ENCODE data around the gene TMX4. TPM values are rescaled to one million over a fixed set of nuclear protein-coding genes. Genes with fewer than 3 reads are reported as not detected.
"Not testable (repeated sequence)": the region's sequence is repeated elsewhere in the genome, so short reads cannot be mapped to it uniquely, and the experiment has no call there.

TMX4 gene
- total RNA-seq, 1 donor from 2014 or later = 28.7 TPM

DNA sequence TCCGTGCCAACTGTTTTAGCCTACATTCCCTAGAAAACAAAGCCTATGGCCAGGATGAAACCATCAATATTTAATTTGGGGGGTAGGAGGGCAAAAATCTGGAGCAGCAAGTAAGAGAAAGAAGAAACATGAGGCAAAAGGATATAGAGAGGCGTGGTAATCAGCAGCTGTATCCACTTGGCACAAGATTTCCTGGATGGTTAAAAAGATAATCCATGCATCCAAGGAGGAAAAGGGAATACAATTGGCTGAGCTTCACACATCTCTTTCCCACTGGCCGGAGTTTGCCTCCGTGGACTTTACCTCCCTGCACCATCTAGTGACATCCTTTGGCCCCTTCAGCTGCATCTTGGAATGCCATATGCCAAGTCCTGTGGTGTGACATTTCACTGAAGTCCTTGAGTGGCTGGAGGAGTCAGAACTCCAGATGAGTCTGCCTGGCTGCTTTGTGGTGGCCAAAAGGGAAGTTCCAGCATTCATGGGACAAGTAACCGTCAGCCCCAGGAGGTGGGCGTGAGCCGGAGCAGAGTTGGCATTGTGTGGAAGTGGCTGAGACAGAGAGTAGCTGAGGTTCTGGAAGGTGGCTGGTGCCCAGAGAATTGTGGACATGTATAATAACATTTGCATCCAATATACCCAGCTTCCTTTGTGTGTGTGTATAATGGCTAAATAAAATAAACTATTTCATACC lies 13.7 kb upstream of the TMX4 start:
- no peaks in the 10 kb centered on the region for H3K36me3 Mint-ChIP-seq
- no peak for TF ChIP-seq CTCF (IDR thresholded peaks at IDR 0.05; ENCODE audit: unreplicated experiment)
- peaks cover 15% of the 10 kb centered on the region for H3K27me3 Mint-ChIP-seq (ENCODE audit: low read depth)
- no peak overlapping the region for H3K27ac Mint-ChIP-seq
- no peak for DNase-seq (ENCODE audit: low spot score in 2 of 2, unreplicated experiment in 2 of 2)
- H3K4me3 Mint-ChIP-seq = no peak overlapping the region
- H3K9me3 Mint-ChIP-seq = no peaks in the 10 kb centered on the region
- no peaks in the 10 kb centered on the region for H3K4me1 Mint-ChIP-seq

DNA sequence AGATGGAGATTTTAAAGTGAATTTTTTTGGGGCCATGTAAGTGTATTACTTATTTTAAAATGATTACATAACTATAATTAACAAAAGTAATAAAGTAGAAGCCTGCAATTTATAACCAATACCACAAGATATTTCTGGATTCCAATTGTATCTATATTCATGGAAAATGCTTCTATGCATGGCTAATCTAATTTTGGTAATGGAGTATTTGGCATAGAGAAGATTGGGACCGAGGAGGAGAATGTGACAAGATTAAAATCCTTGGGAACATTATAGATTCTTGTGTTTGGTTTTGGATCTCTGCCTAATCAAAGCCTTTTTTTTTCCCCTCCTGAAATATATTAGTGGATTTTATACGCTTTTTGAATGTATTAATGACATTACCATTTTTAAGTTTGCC lies 12.9 kb upstream of the TMX4 start:
- Mint-ChIP-seq H3K27me3 (ENCODE audit: low read depth) (peaks cover 15% of the 10 kb centered on the region), H3K4me1 (no peaks in the 10 kb centered on the region), H3K36me3 (no peaks in the 10 kb centered on the region), H3K9me3 (no peaks in the 10 kb centered on the region), H3K27ac (no peak overlapping the region), H3K4me3 (no peak overlapping the region)
- no peak for TF ChIP-seq CTCF (IDR thresholded peaks at IDR 0.05; ENCODE audit: unreplicated experiment)
- DNase-seq (ENCODE audit: low spot score in 2 of 2, unreplicated experiment in 2 of 2) = no peak

DNA sequence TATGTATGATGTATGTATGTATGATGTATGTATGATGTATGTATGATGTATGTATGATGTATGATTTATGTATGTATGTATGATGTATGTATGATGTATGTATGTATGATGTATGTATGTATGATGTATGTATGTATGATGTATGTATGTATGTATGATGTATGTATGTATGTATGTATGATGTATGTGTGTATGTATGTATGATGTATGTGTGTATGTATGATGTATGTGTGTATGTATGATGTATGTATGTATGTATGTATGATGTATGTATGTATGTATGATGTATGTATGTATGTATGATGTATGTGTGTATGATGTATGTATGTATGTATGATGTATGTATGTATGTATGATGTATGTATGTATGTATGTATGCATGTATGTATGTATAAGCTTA lies 12.0 kb upstream of the TMX4 start:
- H3K36me3 Mint-ChIP-seq = not testable (repeated sequence)

DNA sequence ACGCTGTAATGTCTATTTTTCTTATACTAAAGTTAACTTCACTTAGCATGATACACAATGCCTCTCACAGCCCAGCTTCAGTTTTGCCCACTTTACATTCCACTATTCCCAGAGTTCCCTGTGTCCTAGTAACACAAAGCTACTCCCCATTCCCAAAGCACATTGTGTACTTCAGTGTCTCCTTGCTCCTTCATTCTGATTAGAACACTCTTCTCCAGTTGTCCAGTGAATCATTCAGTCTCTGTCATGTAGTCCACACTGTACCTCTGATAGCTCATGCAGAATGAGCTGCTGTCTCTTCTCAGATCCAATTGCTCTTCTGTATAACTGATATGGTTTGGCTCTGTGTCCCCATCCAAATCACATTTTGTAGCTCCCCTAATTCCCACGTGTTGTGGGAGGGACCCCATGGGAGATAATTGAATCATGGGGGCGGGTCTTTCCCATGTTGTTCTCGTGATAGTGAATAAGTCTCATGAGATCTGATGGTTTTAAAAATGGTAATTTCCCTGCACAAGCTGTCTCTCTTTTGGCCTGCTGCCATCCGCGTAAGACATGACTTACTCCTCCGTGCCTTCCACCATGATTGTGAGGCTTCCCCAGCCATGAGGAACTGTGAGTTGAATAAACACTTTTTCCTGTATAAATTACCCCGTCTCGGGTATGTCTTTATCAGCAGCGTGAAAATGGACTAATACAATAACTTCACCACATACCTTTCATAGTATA lies 2.1 kb upstream of the TMX4 start:
- no peaks in the 10 kb centered on the region for H3K27me3 Mint-ChIP-seq (ENCODE audit: low read depth)
- no peak for TF ChIP-seq CTCF (IDR thresholded peaks at IDR 0.05; ENCODE audit: unreplicated experiment)
- H3K27ac Mint-ChIP-seq = no peak overlapping the region
- peaks cover 10% of the 10 kb centered on the region for H3K4me1 Mint-ChIP-seq
- H3K9me3 Mint-ChIP-seq = no peaks in the 10 kb centered on the region
- DNase-seq (ENCODE audit: low spot score in 2 of 2, unreplicated experiment in 2 of 2) = no peak
- no peak overlapping the region for H3K4me3 Mint-ChIP-seq
- H3K36me3 Mint-ChIP-seq = no peaks in the 10 kb centered on the region

More for the DNA sequence above, 12.0 kb upstream of the TMX4 start:
- not testable (repeated sequence) for H3K9me3 Mint-ChIP-seq; H3K4me3 Mint-ChIP-seq; H3K4me1 Mint-ChIP-seq; DNase-seq (ENCODE audit: low spot score in 2 of 2, unreplicated experiment in 2 of 2); H3K27ac Mint-ChIP-seq
- peaks cover 15% of the 10 kb centered on the region for H3K27me3 Mint-ChIP-seq (ENCODE audit: low read depth)

DNA sequence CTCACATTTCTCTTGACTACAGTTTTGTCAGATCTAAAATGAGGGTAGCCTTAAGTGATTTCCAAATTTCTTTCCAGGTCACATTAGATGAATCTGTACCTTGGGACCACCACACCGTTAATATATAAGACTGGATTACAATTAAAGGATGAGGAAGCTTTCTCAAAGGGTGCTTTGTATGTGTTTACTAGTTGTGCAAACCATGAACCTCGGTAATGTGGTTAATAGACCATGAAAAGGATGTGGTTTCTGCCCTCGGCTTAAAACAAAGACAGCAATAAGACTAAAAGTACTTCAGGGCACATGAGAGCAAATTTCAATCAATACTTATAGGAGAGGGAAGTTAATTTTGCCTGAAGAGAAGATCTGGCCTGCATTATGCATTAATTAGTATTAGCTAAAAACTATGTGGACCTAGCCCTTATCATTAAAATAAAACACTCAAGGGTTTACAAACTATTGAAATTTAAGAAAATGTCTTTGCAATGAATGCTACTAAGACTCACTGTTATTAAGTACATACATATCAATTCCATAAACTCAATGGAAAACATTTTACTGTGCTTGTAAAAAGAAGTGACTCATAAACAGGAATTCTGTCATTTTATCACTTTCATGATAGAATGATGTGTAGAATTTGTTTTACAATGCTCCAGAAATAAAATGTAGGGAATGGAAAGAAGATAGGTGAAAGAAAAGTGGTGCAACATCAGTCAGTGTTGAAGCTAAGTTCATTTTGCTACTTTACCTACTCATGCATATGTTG lies 936 bp upstream of the TMX4 start:
- H3K4me3 Mint-ChIP-seq = no peak overlapping the region
- no peaks in the 10 kb centered on the region for H3K27me3 Mint-ChIP-seq (ENCODE audit: low read depth)
- no peak overlapping the region for H3K27ac Mint-ChIP-seq

More for the DNA sequence above, 936 bp upstream of the TMX4 start:
- no peaks in the 10 kb centered on the region for H3K9me3 Mint-ChIP-seq
- DNase-seq (ENCODE audit: low spot score in 2 of 2, unreplicated experiment in 2 of 2) = no peak
- no peak for TF ChIP-seq CTCF (IDR thresholded peaks at IDR 0.05; ENCODE audit: unreplicated experiment)
- H3K36me3 Mint-ChIP-seq = no peaks in the 10 kb centered on the region
- H3K4me1 Mint-ChIP-seq = peaks cover 10% of the 10 kb centered on the region

Measured in mesothelial cell of epicardium (in vitro differentiated cells).